Fibroblast of pulmonary artery (primary cell): Measurements from ENCODE around the gene RIMS4.
A peak's percentile ranks its signal among the peaks of the same experiment; 100 is the strongest.

Experiments
- DNase-seq: peaks from one replicate; pipeline ENCODE4 v3.0.0-alpha.2; 2010; ENCODE audit warnings: low read depth
- H3K4me3 ChIP-seq: replicated peaks from 2 replicates; pipeline ENCODE4 v1.5.1; 2011; ENCODE audit warnings: low read depth, mild to moderate bottlenecking, control low read depth, low read length, moderate library complexity
- TF ChIP-seq, protein P1 (sequence below): IDR thresholded peaks from 2 replicates; pipeline ENCODE4 v1.5.1; 2011; ENCODE audit warnings: mild to moderate bottlenecking, control low read depth, low read length, inconsistent platforms; ENCODE audit errors: missing control alignments

RIMS4 gene

DNA sequence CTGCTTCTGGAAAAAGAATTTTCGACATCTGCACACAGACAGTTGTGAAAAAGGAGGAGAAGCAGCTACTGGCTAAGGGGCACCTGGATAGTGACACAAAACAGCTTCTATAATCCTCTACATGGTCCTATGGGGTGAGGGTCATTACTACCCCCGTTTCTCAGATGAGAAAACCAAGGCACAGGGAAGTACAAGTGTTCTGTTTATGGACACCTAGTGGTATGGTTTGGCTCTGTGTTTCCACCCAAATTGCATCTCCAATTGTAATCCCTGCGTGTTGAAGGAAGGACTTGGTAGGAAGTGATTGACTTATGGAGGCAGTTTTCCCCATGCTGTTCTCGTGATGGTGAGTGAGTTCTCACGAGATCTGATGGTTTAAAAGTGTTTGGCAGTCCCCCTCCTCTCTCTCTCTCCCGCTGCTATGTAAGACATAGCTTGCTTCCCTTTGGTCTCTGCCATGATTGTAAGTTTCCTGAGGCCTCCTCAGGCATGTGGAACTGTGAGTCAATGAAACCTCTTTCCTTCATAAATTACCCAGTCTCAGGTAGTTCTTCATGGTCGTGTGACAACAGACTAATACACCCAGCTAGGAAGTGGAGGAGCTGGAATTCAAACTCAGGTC is 67.2 kb downstream of the RIMS4 start:
- no peak overlapping the region for H3K4me3 ChIP-seq
- no peak for DNase-seq

DNA sequence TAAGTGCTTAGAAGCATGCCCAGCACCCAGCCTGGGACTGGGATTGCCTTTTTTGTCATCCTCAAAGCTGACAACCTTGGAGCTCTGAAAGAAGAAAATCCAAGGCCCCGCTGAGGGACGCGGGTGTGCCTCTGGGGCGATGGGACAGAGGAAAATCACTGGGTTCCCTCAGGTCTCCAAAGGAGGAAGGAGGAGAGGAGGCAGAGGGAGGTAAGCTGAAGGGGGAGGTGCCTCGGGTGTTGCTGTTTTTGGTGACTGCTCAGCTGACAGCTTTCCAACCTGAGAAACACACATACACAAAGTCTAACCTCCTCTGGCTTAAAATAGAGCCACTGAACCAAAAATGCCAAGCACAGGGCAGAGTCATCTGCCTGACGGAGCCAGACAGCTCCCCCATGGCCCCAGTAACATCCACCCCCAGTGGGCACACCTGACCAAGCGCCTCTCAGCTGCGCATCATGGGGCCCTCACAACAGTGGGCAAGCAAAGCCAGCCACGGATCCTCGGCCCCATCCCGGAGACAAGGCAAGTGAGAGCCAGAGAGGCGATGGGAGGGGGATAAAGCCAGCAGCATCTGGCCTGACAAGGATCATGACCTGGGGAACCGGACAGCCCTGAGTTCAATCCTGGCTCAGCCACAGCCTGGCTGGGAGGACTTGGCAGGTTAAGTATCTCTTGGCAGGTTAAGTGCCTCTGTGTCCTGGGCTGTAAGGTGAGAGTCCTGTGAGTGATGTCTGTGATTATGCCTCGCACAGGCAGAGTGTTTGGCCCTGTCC is 67.9 kb downstream of the RIMS4 start:
- DNase-seq, result no peak
- H3K4me3 ChIP-seq, result no peak overlapping the region
- TF ChIP-seq, protein P1, sequence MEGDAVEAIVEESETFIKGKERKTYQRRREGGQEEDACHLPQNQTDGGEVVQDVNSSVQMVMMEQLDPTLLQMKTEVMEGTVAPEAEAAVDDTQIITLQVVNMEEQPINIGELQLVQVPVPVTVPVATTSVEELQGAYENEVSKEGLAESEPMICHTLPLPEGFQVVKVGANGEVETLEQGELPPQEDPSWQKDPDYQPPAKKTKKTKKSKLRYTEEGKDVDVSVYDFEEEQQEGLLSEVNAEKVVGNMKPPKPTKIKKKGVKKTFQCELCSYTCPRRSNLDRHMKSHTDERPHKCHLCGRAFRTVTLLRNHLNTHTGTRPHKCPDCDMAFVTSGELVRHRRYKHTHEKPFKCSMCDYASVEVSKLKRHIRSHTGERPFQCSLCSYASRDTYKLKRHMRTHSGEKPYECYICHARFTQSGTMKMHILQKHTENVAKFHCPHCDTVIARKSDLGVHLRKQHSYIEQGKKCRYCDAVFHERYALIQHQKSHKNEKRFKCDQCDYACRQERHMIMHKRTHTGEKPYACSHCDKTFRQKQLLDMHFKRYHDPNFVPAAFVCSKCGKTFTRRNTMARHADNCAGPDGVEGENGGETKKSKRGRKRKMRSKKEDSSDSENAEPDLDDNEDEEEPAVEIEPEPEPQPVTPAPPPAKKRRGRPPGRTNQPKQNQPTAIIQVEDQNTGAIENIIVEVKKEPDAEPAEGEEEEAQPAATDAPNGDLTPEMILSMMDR, result no peak

More for the DNA sequence above, 67.2 kb downstream of the RIMS4 start:
- TF ChIP-seq, protein P1, result no peak

DNA sequence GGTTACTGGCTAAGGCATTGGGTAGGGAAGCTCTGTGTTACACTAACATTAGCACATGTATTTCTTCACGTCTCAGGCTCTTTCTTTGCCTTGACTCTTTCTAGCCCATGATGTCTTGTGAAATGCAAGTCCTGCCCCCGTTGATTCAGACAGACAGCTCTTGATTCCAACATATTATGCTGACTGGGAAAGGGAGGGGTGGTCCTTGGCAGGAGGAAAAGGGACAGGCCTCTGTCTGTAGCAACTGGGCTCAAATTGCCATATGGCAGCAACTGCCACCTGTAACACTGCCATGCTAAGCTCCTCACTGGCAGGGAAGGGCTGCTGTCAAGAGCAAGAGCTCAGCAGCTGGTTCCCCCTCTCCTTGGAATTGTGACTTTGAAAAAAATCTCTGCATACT is 70.4 kb downstream of the RIMS4 start:
- H3K4me3 ChIP-seq, result no peak overlapping the region
- TF ChIP-seq, protein P1, result no peak
- DNase-seq, result no peak

DNA sequence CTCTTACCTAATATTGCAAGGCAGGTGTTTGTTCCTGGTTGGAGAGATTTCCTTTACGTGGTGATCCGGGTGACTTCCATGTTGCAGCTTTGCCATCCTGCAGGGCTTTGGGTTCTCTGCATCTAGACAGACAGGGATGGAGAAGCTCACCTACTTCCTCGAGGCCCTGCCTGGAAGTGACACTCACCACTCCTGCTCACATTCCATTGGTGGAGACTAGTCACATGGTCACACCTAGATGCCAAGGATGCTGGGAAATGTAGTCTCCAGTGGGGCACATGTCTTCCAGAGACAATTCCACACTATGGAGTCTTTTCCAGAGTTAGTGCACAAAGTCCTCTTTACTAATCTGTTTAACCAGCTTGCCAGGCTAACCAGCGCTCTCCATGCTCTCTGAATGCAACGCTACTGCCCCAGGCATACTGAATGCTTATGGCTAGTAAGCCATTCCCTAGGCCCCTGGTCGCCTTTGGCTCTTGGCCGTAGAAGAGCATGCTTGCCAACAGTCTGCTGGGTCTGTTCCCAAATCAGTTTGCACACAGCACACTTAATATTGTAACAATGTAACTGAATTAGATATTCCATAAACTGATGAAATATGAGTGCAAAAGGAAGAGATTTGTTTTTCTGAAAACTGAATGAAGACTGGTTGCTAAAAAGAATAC is 71.4 kb downstream of the RIMS4 start:
- DNase-seq, result peak; percentile 80
- TF ChIP-seq, protein P1, result no peak

DNA sequence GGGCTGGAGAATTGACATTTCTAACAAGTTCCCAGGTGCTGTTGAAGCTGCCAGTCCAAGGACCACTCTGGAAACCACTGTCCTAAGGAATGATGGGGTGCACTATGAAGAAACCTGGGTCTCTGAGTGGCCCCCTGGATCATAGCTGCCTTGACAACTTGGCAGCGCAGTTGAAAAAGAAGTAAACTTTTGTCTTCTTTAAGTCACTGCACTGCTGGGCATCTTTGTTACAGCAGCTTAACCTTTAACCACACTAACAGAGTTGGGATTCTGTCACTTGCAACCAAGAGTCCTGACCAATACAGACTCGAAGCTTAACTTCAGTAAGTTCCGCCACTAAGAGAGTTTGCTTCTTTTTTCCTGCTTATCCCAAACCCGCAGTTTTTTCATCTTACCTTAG is 73.2 kb downstream of the RIMS4 start:
- no peak for DNase-seq
- TF ChIP-seq, protein P1, result no peak
- H3K4me3 ChIP-seq, result no peak overlapping the region

More for the DNA sequence above, 71.4 kb downstream of the RIMS4 start:
- no peak overlapping the region for H3K4me3 ChIP-seq

DNA sequence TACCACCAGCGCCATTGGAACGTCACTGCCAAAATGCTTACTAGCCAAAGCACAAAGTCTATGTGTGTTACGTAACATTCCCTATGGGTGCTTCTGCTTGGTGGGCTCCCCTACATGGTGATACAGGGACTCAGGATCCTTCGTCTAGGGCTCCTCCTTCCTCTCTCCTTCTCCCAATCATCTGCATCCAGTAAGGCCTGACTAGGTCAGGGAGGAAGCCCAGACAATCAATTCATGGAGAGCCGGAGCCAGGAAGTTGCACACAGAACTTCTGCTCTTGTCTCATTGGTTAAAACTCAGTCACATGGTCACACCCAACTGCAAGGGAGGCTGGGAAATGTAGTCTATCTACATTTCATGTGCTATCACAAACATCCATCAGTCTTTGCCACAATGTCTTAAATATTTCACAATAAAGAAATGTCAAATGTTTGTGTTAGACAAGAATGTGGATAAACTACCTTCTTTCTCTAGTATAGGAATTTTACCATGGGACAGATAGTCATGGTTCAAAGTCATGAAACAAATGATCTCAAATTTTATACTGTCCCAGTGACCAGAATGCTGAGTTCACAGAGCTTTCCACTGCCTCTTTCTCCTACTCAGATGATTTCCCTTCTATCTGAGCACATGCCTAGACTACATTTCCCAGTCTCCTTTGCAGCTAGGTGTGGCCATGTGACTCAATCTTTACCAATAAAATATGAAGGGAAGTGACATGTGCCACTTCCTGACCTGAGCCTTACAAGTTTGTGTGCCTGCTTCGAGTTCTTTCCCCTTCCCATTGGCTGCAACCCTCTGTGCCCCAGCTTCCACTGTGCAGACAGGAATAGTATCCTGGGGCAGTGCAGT is 74.0 kb downstream of the RIMS4 start:
- TF ChIP-seq, protein P1, result no peak
- H3K4me3 ChIP-seq, result no peak overlapping the region
- DNase-seq, result peak; percentile 89
